ENCODE measurements around the gene DDX39B.

DDX39B gene

DNA sequence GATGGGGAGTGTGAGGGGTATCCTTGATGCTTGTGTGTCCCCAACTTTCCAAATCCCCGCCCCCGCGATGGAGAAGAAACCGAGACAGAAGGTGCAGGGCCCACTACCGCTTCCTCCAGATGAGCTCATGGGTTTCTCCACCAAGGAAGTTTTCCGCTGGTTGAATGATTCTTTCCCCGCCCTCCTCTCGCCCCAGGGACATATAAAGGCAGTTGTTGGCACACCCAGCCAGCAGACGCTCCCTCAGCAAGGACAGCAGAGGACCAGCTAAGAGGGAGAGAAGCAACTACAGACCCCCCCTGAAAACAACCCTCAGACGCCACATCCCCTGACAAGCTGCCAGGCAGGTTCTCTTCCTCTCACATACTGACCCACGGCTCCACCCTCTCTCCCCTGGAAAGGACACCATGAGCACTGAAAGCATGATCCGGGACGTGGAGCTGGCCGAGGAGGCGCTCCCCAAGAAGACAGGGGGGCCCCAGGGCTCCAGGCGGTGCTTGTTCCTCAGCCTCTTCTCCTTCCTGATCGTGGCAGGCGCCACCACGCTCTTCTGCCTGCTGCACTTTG lies 33.6 kb upstream of the DDX39B start, which contains the start of gene TNF:
TNF (plus strand) TSS at position 231 of the 567 bp plus-strand sequence; CDS start at position 408, 177 bp downstream.
- peak; percentile 48 for DNase-seq

DNA sequence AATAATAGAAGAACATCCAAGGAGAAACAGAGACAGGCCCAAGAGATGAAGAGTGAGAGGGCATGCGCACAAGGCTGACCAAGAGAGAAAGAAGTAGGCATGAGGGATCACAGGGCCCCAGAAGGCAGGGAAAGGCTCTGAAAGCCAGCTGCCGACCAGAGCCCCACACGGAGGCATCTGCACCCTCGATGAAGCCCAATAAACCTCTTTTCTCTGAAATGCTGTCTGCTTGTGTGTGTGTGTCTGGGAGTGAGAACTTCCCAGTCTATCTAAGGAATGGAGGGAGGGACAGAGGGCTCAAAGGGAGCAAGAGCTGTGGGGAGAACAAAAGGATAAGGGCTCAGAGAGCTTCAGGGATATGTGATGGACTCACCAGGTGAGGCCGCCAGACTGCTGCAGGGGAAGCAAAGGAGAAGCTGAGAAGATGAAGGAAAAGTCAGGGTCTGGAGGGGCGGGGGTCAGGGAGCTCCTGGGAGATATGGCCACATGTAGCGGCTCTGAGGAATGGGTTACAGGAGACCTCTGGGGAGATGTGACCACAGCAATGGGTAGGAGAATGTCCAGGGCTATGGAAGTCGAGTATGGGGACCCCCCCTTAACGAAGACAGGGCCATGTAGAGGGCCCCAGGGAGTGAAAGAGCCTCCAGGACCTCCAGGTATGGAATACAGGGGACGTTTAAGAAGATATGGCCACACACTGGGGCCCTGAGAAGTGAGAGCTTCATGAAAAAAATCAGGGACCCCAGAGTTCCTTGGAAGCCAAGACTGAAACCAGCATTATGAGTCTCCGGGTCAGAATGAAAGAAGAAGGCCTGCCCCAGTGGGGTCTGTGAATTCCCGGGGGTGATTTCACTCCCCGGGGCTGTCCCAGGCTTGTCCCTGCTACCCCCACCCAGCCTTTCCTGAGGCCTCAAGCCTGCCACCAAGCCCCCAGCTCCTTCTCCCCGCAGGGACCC lies 32.6 kb upstream of the DDX39B start:
- DNase-seq = no peak

DNA sequence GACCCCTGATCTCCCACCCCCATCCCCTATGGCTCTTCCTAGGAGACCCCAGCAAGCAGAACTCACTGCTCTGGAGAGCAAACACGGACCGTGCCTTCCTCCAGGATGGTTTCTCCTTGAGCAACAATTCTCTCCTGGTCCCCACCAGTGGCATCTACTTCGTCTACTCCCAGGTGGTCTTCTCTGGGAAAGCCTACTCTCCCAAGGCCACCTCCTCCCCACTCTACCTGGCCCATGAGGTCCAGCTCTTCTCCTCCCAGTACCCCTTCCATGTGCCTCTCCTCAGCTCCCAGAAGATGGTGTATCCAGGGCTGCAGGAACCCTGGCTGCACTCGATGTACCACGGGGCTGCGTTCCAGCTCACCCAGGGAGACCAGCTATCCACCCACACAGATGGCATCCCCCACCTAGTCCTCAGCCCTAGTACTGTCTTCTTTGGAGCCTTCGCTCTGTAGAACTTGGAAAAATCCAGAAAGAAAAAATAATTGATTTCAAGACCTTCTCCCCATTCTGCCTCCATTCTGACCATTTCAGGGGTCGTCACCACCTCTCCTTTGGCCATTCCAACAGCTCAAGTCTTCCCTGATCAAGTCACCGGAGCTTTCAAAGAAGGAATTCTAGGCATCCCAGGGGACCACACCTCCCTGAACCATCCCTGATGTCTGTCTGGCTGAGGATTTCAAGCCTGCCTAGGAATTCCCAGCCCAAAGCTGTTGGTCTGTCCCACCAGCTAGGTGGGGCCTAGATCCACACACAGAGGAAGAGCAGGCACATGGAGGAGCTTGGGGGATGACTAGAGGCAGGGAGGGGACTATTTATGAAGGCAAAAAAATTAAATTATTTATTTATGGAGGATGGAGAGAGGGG lies 31.7 kb upstream of the DDX39B start:
- DNase-seq = no peak

DNA sequence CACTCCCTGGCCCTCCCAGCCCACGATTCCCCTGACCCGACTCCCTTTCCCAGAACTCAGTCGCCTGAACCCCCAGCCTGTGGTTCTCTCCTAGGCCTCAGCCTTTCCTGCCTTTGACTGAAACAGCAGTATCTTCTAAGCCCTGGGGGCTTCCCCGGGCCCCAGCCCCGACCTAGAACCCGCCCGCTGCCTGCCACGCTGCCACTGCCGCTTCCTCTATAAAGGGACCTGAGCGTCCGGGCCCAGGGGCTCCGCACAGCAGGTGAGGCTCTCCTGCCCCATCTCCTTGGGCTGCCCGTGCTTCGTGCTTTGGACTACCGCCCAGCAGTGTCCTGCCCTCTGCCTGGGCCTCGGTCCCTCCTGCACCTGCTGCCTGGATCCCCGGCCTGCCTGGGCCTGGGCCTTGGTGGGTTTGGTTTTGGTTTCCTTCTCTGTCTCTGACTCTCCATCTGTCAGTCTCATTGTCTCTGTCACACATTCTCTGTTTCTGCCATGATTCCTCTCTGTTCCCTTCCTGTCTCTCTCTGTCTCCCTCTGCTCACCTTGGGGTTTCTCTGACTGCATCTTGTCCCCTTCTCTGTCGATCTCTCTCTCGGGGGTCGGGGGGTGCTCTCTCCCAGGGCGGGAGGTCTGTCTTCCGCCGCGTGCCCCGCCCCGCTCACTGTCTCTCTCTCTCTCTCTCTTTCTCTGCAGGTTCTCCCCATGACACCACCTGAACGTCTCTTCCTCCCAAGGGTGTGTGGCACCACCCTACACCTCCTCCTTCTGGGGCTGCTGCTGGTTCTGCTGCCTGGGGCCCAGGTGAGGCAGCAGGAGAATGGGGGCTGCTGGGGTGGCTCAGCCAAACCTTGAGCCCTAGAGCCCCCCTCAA lies 30.5 kb upstream of the DDX39B start, which contains the start of gene LTA:
LTA (plus strand) TSS at position 249 of the 871 bp plus-strand sequence; CDS start at position 703, 454 bp downstream.
- no peak for DNase-seq

DNA sequence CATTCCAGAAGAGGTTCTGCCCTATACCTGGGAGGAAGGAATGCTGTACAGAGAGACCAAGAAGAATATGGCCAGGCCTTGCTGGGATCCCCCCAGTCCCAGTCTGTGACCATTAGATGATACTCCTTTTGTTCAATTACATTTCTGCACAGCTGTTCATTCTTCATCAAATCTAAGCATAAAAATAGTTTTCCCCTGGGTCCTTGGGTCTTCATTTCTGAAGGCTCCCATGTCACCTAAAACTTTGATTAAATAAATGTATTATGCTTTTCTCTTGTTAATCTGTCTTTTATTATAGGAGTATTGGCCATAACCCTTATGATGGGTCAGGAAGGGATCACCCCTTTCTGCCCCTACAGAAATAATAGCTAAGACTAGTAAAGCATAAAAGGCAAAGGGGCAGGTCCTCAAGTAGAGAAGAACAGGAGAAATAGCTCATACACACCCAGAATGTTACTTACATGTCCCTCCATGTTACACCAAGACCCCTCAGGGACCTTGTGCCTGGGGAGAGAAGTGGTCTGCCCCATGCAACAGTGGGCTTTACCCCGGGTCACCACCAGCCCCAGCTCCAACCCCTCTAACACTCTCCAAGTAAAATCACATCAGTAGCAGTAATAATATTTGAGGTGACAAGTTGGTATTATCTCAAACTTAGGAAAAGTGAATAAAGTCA lies 28.2 kb upstream of the DDX39B start:
- no peak for DNase-seq

DNA sequence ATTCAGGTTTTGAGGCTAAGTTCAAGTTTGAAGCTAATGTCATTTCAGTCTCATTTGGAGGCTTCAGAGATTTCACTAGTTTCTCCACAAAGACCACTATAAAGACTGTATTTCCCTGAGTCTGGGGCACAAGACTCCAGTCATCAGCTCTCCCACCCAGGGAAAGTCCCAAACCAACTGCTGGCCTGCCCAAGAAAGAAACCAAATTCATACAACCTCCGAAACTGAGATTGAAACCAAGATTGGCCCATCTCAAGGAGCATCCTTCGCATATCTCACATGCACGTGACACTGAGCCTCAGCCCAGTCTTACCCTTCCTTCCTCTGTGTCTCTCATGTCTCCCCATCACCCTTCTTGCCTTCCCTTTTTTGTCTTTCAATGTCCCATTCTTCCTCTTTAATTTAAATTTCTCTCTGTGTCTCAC lies 26.7 kb upstream of the DDX39B start:
- DNase-seq = no peak

DNA sequence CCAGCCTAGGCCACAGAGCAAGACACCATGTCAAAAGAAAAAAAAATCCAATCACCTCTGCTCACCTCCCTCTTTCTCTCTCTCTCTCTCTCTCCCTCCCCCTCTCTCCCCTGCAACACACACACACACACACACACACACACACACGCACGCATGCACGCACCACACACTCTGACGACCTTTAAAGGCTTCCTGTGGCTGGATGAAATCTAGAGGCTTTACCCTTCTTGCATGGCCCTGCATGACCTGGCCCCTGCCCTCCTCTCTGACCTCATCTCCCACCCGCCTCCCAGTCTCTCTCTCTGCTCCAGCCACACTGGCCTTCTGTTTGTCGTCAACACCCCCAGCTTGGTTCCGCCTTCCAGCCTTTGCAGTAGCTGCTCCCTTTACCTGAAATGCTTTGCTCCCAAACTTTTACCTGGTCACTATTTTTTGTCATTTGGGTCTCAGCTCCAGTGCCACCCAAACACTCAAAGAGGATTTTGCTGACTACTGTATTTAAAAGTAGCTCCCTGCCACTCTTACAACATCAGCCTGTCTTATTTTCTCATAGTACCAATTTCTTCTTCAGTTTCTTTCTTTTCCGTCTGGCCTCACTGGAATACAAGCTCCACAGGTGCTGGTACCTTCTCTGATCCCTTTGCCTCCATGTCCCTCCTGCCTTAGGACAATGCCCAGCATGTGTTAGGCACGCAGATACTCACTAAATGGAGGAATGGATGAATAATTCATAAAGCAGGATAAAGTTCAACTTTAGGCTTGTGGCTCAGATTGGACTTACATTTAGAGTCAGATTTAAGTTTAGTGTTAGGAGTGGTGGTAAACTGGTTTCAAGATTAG lies 25.9 kb upstream of the DDX39B start:
- no peak for DNase-seq

DNA sequence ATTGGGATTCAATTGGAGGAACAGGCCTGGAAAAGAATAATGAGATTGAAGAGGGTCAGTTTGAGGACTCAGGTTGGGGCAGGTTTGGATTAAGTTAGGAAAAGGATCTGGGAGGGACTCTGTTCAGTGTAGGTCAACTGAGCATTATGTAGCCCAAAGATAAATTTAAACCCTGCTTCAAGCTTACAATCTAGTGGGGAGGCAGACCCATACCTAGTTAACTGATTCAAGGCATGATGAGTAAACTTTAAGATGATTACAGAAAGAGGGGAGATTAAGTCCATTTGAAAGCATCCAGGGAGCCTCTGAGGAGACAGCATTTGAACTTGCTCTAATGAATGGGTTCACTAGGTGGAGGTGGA lies 18.9 kb upstream of the DDX39B start:
- no peak for DNase-seq

DNA sequence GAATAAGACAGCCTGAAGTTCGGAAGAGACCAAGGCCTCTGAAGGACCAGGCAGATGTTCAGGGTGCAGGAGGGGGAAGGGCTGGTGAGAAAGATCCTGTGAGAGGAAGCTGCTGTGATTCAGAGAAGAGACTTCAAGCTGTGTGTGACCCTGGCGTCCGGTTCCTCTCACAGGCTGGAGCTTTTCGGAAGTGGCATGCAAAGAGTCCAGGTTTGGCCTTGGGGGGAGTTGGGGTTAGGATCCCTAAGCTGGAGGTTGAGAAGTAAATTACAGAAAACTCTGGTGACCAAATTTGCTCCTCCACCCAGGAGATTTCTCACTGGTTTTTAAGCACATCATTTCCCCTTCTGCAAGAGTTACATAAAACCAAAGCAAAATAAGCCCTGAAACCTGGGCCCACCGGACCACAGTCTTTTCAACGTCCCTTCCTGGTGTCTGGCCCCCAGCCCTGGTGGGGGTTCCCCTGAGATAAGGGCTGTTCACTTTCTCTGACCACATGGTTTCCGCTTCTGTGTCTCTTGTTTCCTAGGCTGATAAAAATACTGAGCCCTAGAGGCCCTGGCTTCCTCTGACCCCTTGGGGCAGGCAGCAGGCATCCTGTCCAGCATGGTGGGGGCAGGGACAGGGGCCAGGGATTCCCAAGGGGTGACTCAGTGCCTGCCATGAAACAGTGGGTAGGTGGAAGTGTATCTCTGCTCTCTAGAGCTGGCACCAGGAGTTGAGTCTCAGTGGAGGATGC lies 18.3 kb upstream of the DDX39B start:
- DNase-seq = peak; percentile 71

DNA sequence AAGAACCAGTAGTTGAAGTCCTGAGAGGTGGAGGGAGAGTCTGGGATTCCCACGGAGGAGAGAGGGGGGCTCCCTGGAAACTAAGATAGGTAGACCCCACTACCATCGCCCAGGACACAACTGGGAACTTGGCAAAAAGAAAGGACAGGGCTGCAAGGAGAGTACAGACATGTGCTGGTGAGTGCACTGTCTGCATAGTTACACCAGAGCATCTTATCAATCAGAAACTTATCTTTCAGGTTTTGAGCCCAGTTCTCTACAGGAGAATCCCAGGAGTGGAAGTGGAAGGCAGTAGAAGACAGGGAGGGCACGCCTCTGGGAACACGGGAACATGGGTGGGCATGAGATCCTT lies 17.8 kb upstream of the DDX39B start:
- no peak for DNase-seq

DNA sequence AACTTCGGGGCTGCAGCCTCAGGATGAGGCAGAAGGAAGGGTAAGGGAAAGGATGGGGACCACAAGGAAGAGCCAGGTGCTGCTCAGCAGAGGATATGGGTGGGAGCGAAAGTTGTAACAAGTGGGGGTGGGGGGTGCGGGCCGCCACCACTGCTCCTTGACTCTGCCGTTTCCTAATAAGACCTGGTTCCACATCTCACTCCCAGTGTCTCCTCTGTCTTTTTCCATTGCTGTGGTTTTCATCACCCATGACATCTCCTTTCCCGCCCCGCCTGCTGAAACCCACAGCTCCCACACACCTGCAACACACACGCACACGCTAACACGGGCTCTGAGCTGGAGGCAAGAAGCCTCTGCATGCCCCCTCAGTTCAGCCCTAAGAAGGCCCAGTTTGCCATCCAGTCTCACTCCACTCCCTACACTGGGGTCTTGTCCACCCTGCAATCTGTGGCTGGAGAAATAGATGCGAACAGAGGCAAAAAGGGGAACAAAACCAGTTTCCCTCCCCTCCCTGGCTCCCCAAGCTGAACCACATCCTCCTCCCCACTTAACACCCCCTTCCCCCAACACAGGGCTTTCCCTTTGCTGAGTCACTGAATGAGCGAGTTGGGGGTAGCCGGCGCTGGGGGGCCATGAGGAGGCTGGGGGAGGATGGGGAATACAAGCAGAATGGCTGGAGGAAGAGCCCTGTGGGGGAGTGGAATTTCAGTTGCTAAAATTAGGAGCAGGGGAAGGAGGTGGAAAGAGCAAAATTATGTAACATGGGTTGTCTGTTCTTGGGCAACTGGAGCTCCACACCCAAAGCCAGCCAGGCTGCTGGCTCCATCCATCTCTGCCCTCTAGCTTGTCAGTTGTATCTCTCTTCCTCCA lies 17.1 kb upstream of the DDX39B start:
- DNase-seq = peak; percentile 76

DNA sequence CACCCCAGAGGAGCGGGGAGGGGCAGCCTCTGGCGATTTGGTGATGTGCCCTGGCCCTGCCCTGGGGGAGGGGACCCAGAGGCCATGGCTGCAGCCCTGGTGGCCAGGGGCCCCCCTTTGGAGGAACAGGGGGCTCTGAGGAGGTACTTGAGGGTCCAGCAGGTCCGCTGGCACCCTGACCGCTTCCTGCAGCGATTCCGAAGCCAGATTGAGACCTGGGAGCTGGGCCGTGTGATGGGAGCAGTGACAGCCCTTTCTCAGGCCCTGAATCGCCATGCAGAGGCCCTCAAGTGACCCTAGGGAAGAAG lies 16.5 kb upstream of the DDX39B start:
- DNase-seq = no peak

DNA sequence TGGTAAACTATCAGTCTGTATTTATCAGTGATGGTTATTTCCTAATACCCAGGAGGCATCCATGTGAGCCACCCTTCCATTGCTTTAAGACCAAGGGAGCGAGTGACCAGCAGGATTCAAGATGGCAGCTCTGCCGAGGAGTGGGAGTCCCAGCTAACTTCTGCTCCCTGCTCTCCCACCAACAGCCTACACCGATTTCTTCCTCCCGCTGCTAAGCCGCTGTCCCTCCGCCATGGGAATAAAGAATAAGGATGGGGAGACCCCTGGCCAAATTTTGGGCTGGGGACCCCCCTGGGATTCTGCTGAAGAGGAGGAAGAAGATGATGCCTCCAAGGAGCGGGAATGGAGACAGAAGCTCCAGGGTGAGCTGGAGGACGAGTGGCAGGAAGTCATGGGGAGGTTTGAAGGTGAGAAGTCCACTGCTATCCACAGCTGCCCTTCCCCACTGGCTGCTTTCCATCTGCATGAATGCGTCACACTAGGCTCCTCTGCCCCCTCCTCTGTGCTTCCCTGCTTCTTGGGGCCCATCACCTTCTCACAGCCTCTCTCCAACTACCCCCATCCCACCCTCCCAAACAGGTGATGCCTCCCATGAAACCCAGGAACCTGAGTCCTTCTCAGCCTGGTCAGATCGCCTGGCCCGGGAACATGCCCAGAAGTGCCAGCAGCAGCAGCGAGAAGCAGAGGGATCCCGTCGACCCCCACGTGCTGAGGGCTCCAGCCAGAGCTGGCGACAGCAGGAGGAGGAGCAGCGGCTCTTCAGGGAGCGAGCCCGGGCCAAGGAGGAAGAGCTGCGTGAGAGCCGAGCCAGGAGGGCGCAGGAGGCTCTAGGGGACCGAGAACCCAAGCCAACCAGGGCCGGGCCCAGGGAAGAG lies 15.9 kb upstream of the DDX39B start:
- no peak for DNase-seq

DNA sequence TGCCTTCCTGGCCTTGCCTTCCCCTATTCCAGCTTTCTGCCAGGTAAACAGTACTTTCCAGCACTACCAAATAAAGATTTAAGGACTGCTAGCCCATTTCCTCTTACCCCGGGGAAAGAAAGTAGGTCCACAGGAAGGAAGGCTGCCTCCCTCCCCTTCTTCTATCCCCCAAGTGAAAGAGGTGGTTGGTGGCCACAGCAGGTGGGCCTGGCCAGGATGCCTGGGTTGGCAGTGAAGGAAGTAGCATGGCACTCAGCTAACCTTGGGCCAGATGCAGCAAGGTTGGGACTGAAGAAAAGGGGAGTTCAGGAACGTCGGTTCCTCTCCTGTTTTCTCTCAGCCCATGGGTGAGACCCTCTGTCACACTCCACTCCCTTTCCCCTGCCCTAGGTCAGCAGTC lies 14.5 kb upstream of the DDX39B start:
- no peak for DNase-seq

DNA sequence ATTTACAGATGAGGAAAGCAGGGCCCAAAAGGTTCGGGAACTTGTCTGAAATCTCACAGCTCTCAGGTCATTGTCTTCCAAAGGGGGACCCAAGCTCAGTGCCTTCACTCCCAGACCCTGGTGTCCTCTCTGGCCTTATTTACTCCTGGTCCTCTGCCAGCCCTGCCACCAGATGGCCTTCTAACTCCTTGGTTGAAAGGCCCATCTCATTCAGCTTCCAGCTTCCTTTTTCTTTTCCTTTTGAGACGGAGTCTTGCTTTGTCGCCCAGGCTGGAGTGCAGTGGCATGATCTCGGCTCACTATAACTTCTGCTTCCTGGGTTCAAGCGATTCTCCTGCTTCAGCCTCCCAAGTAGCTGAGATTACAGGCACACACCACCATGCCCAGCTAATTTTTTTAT lies 9.6 kb upstream of the DDX39B start:
- DNase-seq = peak; percentile 50

DNA sequence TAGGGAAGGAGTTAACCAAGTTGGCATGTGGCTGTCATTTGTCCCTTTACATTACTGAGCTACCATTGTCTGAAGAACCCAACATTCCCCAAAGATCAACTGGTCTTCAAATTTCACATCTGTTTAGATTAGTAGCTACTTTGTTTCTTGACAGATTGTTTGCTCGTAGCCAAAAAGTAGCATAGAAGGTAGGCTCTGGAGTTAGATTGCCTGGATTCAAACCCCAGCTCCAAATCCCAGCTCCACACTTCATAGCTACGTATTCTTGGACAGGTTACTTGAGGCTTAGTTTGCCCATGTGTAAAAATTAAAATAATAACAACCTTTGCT lies 6.7 kb upstream of the DDX39B start:
- DNase-seq = no peak

DNA sequence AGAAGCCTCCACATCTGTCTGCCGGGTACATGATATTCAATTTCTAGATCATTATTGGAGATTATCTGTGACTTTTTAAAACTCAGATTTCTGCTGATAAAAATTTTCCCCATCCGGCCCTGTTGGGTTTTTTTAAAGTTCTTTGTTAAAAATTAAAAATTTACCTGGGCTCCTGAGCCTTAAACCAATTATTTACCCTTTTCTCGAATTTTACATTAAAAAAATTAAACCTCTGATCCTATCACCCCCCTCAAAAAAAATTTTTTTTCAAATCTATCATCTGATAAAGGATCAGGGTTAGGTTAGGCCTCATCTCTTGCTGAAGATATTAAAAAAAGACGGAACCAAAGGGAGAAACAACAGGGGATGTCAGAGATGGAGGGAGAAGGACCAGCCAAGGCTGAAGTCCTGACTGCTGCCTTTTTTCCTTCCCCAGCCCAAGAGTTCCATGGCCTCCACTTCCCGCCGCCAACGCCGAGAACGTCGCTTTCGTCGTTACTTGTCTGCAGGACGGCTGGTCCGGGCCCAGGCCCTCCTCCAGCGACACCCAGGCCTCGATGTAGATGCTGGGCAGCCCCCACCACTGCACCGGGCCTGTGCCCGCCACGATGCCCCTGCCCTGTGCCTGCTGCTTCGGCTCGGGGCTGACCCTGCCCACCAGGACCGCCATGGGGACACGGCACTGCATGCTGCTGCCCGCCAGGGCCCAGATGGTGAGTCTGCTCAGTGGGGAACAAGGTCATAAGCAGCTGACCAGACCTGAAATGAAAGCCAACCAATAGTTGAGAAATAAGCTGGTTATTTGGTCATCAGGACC lies 6.1 kb upstream of the DDX39B start:
- DNase-seq = no peak

Measured in NK-92 treated with Interleukin-12 subunit alpha and Interleukin-12 subunit beta, amount 100 ng/mL, for 24 hours (cell line).